Progenitor cell of endocrine pancreas (in vitro differentiated cells): ENCODE measurements around the gene CFTR. TPM values are rescaled to one million over a fixed set of nuclear protein-coding genes. Genes with fewer than 3 reads are reported as not detected.

Experiments used
- DNase-seq: peaks from one replicate; pipeline ENCODE4 v3.0.0; 2021; ENCODE audit warnings: low spot score; ENCODE audit not compliant: unreplicated experiment
- H3K27ac Mint-ChIP-seq: 2 replicates; pipeline ENCODE4 v1.8.0; 2021; ENCODE audit warnings: mild to moderate bottlenecking, moderate library complexity, mixed read lengths
- H3K27me3 Mint-ChIP-seq: 2 replicates; pipeline ENCODE4 v1.8.0; 2021; ENCODE audit warnings: mixed read lengths
- H3K36me3 Mint-ChIP-seq: 2 replicates; pipeline ENCODE4 v1.8.0; 2022; ENCODE audit warnings: mixed read lengths; ENCODE audit not compliant: insufficient read depth
- H3K4me1 Mint-ChIP-seq: 2 replicates; pipeline ENCODE4 v1.8.0; 2021; ENCODE audit warnings: low read depth, mixed read lengths
- H3K4me3 Mint-ChIP-seq: 2 replicates; pipeline ENCODE4 v1.8.0; 2021; ENCODE audit warnings: low read depth, mild to moderate bottlenecking, moderate library complexity, mixed read lengths
- H3K9me3 Mint-ChIP-seq: 2 replicates; pipeline ENCODE4 v1.8.0; 2021; ENCODE audit warnings: low read depth, mixed read lengths
- total RNA-seq: library from RNA; stranded (reverse); gene quantifications from 2 replicates; pipeline ENCODE4 v1.2.1, GENCODE V29; 2021
- TF ChIP-seq, protein P1 (sequence below): fragments of 200-600 bp; sonication (generic); IDR thresholded peaks from one replicate; pipeline ENCODE4 v1.5.0; 2021; ENCODE audit warnings: antibody characterized with exemption, mild to moderate bottlenecking; ENCODE audit not compliant: unreplicated experiment

Gene CFTR
- total RNA-seq, 1 donor from 2014 or later = 6.6 TPM

DNA sequence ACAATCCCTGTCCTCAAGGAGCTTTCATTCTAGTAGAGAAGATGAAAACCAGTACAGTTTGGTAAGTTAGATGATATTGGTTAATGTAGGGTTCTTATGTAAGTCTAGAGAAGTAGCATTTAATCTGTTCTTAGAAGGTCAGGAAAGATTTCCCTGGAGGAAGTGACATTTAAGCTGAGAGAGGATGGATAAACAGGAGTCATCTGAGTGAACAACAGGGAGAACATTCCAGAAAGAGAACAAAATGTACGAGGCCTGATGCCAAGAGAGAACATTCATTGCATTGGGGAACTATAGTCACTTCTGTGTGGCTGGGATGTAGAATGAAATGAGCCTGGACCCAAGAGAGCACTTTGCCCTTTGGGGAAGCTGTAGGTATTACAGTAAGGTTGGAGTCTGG is 88.0 kb downstream of the CFTR start:
- peaks cover 2% of the 10 kb centered on the region for H3K4me1 Mint-ChIP-seq
- no peaks in the 10 kb centered on the region for H3K9me3 Mint-ChIP-seq
- H3K27ac Mint-ChIP-seq = no peak overlapping the region
- no peak for DNase-seq
- TF ChIP-seq, protein P1, sequence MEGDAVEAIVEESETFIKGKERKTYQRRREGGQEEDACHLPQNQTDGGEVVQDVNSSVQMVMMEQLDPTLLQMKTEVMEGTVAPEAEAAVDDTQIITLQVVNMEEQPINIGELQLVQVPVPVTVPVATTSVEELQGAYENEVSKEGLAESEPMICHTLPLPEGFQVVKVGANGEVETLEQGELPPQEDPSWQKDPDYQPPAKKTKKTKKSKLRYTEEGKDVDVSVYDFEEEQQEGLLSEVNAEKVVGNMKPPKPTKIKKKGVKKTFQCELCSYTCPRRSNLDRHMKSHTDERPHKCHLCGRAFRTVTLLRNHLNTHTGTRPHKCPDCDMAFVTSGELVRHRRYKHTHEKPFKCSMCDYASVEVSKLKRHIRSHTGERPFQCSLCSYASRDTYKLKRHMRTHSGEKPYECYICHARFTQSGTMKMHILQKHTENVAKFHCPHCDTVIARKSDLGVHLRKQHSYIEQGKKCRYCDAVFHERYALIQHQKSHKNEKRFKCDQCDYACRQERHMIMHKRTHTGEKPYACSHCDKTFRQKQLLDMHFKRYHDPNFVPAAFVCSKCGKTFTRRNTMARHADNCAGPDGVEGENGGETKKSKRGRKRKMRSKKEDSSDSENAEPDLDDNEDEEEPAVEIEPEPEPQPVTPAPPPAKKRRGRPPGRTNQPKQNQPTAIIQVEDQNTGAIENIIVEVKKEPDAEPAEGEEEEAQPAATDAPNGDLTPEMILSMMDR = no peak
- no peaks in the 10 kb centered on the region for H3K36me3 Mint-ChIP-seq
- no peak overlapping the region for H3K4me3 Mint-ChIP-seq
- H3K27me3 Mint-ChIP-seq = peaks cover 10% of the 10 kb centered on the region

DNA sequence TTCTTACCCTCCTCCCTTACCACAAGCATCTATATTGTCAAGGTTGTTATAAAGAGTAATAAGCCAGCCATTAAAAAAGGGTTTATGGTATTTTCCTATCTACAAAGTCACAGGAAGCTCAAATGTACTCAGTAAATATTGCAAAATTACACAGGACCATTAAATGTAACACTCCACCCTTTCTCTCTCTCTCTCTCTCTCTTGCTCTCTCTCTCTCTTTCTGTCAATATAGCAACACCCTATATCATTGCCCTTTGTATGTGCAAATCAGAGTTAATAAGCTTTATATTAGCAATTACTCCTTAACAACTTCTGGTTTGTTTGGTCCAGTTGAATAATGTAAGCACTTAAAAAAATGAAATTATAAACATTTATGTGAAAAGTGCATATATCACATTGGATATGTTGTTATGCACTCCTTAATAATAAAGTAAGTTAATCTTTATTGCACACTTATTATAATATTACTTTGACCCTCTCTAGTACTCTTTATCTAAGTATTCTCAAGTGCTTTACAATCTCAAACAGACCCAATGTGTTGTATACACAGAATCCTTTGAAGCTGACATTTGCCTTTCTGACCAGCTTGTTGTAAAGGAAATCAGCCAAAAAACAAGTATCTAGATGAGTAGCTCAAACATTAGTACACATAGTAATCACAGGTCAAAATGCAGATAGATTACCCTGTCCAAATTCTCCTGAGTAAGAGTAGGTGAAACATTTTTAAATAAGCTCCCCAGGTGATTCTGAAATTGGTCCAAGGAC is 93.2 kb downstream of the CFTR start:
- Mint-ChIP-seq H3K36me3 (no peaks in the 10 kb centered on the region), H3K27me3 (peaks cover 24% of the 10 kb centered on the region), H3K9me3 (no peaks in the 10 kb centered on the region), H3K4me1 (peaks cover 9% of the 10 kb centered on the region), H3K4me3 (no peak overlapping the region), H3K27ac (no peak overlapping the region)
- DNase-seq = no peak
- TF ChIP-seq, protein P1 = no peak

DNA sequence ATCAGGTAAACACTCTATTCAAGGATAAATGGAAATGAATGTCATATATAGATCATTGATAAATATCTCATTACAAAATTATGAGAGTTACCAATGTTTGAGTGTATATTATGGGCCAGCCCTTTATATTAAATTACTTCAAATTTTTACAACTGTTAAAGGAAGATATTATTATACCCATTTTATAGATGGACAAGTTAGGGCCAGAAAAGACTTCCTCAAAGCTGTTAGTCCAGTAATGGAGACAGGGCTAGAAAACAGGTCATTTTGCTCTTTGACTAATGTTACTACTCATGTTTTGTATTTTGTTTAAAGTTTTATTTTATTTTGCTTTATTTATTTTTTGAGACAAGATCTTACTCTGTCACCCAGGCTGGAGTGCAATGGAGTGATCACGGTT is 101.6 kb downstream of the CFTR start:
- Mint-ChIP-seq H3K27me3 (peaks cover 5% of the 10 kb centered on the region), H3K4me3 (no peak overlapping the region), H3K4me1 (no peaks in the 10 kb centered on the region), H3K9me3 (peaks cover 14% of the 10 kb centered on the region), H3K27ac (no peak overlapping the region), H3K36me3 (peaks cover 4% of the 10 kb centered on the region)
- TF ChIP-seq, protein P1 = no peak
- no peak for DNase-seq

DNA sequence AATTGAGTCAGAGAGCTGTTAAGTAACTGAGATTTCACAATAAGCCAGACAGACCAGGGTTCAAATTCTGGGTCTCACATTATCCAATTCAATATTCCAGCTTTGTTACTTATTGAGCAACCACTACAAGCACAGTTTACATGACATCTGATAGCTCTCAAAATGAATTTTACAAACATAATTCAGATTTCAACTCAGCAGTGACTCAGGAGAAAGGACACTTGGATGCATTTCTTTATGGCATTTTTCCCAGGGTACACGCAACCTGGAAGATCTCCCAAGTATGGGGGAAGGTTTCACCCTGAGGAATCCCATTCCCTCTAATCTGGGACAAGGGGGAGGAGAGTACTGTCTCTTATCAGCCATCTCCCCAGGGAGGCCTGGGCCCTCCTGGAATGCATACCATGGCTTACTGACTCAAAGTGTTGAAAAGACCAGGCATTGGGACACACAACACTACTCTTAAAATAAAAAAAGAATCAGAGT is 102.4 kb downstream of the CFTR start:
- TF ChIP-seq, protein P1 = no peak
- Mint-ChIP-seq H3K27ac (no peak overlapping the region), H3K4me1 (peaks cover 2% of the 10 kb centered on the region), H3K36me3 (peaks cover 4% of the 10 kb centered on the region), H3K27me3 (no peaks in the 10 kb centered on the region), H3K4me3 (no peak overlapping the region), H3K9me3 (peaks cover 14% of the 10 kb centered on the region)
- DNase-seq = no peak

DNA sequence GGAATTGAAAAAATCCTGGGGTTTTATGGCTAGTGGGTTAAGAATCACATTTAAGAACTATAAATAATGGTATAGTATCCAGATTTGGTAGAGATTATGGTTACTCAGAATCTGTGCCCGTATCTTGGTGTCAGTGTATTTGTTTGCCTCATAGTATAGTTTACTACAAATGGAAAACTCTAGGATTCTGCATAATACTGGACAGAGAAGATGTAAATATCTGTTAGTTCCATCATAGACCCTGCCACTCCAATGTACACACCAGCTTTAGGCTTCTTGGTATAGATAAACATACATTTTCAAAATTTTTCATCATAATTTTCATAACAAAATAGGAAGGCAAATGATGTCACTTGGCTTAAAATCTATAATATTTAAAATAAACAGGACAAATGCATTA is 108.1 kb downstream of the CFTR start:
- Mint-ChIP-seq H3K27ac (no peak overlapping the region), H3K36me3 (peaks cover 4% of the 10 kb centered on the region), H3K9me3 (peaks cover 14% of the 10 kb centered on the region), H3K4me3 (no peak overlapping the region), H3K4me1 (peaks cover 12% of the 10 kb centered on the region), H3K27me3 (no peaks in the 10 kb centered on the region)
- TF ChIP-seq, protein P1 = no peak
- DNase-seq = no peak
